Transverse colon (tissue), 4 donors: ENCODE results near the gene SLC25A48. TPM values are rescaled to one million over a fixed set of nuclear protein-coding genes. Genes with fewer than 3 reads are reported as not detected.

Source experiments
- DNase-seq: peaks from one replicate; pipeline ENCODE4 v3.0.0-alpha.2; 2019
- H3K27ac ChIP-seq, 4 donors: fragments of 200-600 bp; sonication (generic); 2 replicates each; pipeline ENCODE4 v1.5.1; 2016 to 2018; ENCODE audit warnings: inconsistent platforms in 4 of 4
- H3K27me3 ChIP-seq: fragments of 200-600 bp; sonication (generic); 2 replicates; pipeline ENCODE4 v1.5.1; 2017; ENCODE audit warnings: inconsistent platforms
- H3K36me3 ChIP-seq, 4 donors: fragments of 200-600 bp; sonication (generic); 2 replicates each; pipeline ENCODE4 v1.5.1; 2017 to 2019; ENCODE audit warnings: inconsistent platforms in 4 of 4
- H3K4me1 ChIP-seq, 4 donors: fragments of 200-600 bp; sonication (generic); 2 replicates each; pipeline ENCODE4 v1.5.1; 2017 to 2020; ENCODE audit warnings: inconsistent platforms in 4 of 4
- H3K4me3 ChIP-seq, 4 donors: fragments of 200-600 bp; sonication (generic); 1 replicate in 1 of 4; 2 replicates in 3 of 4; pipeline versions ENCODE4 v1.5.1 to v1.6.1; 2017 to 2019; ENCODE audit warnings: inconsistent platforms in 4 of 4
- H3K9me3 ChIP-seq, 2 donors: fragments of 200-600 bp; sonication (generic); 2 replicates each; pipeline ENCODE4 v1.5.1; 2017 to 2019; ENCODE audit warnings: inconsistent platforms in 2 of 2
- EP300 ChIP-seq: sonication (generic); formaldehyde crosslinking; IDR thresholded peaks from one replicate; pipeline ENCODE4 v1.6.1; 2017; ENCODE audit warnings: antibody characterized with exemption, low read depth
- POLR2A ChIP-seq: fragments of 450-650 bp; IDR thresholded peaks from one replicate; pipeline ENCODE4 v1.6.1; 2016; ENCODE audit warnings: antibody characterized with exemption, mild to moderate bottlenecking, moderate library complexity
- POLR2AphosphoS5 ChIP-seq, 3 donors: sonication (generic); formaldehyde crosslinking; IDR thresholded peaks; one replicate each; pipeline ENCODE4 v1.6.1; 2016; ENCODE audit warnings: antibody characterized with exemption in 3 of 3
- WGBS, 2 donors: methylation state at CpG; one replicate each; pipeline ENCODE4 v1.1.5; 2018; ENCODE audit warnings: low coverage in 1 of 2; 5-methylcytosine and 5-hydroxymethylcytosine counted together
- in situ Hi-C, 4 donors: fragments of 200-750 bp; cut with MboI; loops; one replicate each; pipeline versions ENCODE4 v1.15.0 to v1.15.1; 2017; ENCODE audit warnings: low sequenced_read_pairs in 3 of 4, low pct_ligation_motif_present in 1 of 4, low pct_unique_long_range_greater_than_20kb in 1 of 4
- intact Hi-C: fragments of 100-400 bp; cut with DNase I; formaldehyde crosslinking; loops from one replicate; pipeline ENCODE4 v1.15.1; 2023; ENCODE audit warnings: low total_unique reads
- total RNA-seq, 4 donors: library from RNA; depleted of rRNA; stranded (reverse); fragments of >200 nt; gene quantifications; one replicate each; pipeline ENCODE4 v1.1.0, GENCODE V29; 2016
- TF ChIP-seq, protein P1 (sequence below), 5 experiments: fragments of 200-600 bp in 3 of 5; fragments of 450-650 bp in 2 of 5; sonication (generic) in 3 of 5; IDR thresholded peaks; 1 replicate in 2 of 5; 2 replicates in 3 of 5; pipeline ENCODE4 v1.5.1; 2016 to 2017; ENCODE audit warnings: antibody characterized with exemption in 5 of 5, inconsistent platforms in 3 of 5, mild to moderate bottlenecking in 2 of 5, moderate library complexity in 1 of 5

The SLC25A48 gene
- total RNA-seq, 4 donors from 2014 or later, result 0.48 to 2.6 (median 1.8) TPM; not detected in 1

DNA sequence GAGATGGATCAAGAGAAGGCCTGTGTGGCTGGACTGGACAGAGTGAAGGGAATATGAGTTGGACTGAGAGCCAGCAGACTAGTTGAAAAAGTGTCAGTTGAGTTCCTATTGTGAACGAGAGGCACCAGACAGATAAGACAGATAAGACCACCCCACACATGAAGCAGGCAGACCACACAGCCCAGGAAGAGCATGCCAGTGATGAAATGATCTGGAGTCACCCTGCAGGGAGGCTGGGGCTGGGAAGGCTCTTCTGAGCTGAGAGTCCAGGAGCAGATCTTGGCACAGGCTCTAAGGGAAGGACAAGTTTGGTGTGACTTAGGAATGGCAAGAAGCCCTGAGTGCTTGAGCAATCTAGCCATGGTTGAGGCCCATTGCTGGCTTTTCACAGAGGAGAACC is 10.6 kb upstream of the SLC25A48 start:
- Histone ChIP-seq H3K9me3 (no peaks in the 10 kb centered on the region), H3K4me1 (no peaks in the 10 kb centered on the region), H3K27ac (no peak overlapping the region), H3K4me3 (no peak overlapping the region), H3K36me3 (no peaks in the 10 kb centered on the region), H3K27me3 (peaks cover 3% of the 10 kb centered on the region)
- in situ Hi-C loops, result loop anchor here in 1 of 4 donors (10.0 kb wide), 1 partner anchor 269 kb away; no protein-coding TSS in a partner anchor
- no peak for DNase-seq
- TF ChIP-seq EP300, result no peak
- TF ChIP-seq, protein P1, sequence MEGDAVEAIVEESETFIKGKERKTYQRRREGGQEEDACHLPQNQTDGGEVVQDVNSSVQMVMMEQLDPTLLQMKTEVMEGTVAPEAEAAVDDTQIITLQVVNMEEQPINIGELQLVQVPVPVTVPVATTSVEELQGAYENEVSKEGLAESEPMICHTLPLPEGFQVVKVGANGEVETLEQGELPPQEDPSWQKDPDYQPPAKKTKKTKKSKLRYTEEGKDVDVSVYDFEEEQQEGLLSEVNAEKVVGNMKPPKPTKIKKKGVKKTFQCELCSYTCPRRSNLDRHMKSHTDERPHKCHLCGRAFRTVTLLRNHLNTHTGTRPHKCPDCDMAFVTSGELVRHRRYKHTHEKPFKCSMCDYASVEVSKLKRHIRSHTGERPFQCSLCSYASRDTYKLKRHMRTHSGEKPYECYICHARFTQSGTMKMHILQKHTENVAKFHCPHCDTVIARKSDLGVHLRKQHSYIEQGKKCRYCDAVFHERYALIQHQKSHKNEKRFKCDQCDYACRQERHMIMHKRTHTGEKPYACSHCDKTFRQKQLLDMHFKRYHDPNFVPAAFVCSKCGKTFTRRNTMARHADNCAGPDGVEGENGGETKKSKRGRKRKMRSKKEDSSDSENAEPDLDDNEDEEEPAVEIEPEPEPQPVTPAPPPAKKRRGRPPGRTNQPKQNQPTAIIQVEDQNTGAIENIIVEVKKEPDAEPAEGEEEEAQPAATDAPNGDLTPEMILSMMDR (IDR thresholded peaks at IDR 0.05), result no peak
- TF ChIP-seq POLR2A, result no peak
- no peak for TF ChIP-seq POLR2AphosphoS5 (IDR thresholded peaks at IDR 0.05)
- intact Hi-C loops, result no loop called here
- 89% methylated on average over 1 of the region's 1 CpG; no CpG with 5 or more reads in 1 of the 2 donors for WGBS, 2 donors

DNA sequence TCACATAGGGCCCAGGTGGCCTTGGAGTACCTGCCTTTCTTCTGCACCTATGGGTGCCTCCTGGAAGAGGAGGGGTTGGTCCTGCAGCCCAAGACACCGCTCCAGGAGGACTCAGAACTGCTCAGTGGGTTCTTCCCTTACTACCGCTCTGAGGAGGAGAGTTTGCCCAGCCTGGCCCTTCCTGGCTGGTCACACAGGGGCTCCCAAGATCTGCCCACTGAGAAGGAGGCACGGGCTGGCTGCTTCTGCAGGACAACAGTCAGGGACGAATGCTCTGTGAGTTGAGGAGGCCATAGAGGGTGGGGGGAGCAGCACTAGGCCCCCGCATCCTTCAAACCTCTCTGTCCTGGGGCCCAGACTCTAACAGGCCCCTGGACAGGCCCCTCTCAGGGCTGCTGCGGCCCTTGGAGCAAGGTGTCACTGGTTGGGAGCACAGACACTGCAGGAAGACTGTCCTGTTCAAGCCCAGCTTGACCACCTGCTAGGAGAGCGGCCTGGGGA is 9.9 kb upstream of the SLC25A48 start:
- in situ Hi-C loops, result loop anchor here in 3 of 4 donors (10.0 to 25.0 kb wide), 2 partner anchors 270 to 362 kb away; partner anchors contain the start of gene TIFAB (in 2 of the 3)
- 90% methylated on average over 7 of the region's 7 CpGs; no CpG with 5 or more reads in 1 of the 2 donors for WGBS, 2 donors
- Histone ChIP-seq H3K27me3 (peaks cover 3% of the 10 kb centered on the region), H3K4me1 (no peaks in the 10 kb centered on the region), H3K36me3 (no peaks in the 10 kb centered on the region), H3K27ac (no peak overlapping the region), H3K9me3 (no peaks in the 10 kb centered on the region), H3K4me3 (no peak overlapping the region)
- no peak for DNase-seq
- TF ChIP-seq, protein P1 (IDR thresholded peaks at IDR 0.05), result no peak
- intact Hi-C loops, result no loop called here

DNA sequence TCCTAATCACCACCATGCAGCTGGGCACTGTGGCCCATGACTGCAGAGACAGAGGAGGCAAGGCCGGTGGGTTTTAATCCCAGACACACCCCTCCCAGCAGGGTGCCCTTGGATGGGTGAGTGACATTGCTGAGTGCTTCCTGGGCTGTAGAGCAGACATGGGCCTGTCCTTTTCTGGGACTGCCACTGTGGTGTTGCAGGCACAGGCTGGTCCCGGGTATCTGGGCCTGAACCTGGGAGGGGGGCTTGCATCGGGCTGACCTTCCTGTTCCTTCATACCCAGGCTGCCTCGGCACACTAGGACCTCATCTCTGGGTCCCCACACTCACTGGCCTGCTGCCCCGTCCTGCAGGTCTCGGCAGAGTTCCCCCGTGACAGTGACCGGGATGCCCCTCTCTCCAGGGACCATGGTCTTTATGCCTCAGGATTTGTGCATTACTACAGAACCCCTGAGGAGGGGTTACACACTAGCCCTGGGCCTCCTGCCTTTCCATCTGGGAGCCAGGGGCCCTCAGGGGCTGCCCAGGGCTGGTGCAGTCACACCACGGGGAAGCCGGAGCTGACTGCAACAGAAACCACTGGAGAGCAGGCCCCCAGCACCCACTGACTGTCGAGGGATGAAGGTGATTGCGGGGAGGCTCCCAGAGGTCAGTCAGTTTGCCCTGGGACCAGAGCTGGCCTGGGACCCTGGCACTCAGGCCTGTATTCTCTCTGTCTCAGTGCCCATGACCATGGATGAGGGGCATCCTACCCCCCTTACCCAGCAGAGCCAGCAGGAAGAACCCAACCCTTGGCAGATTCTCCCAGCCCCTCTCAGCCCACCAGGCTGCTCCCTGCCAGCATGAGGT is 8.9 kb upstream of the SLC25A48 start:
- in situ Hi-C loops, result loop anchor here in 3 of 4 donors (10.0 to 25.0 kb wide), 2 partner anchors 271 to 363 kb away; partner anchors contain the start of gene TIFAB (in 2 of the 3)
- no peaks in the 10 kb centered on the region for H3K36me3 ChIP-seq
- no peak for DNase-seq

DNA sequence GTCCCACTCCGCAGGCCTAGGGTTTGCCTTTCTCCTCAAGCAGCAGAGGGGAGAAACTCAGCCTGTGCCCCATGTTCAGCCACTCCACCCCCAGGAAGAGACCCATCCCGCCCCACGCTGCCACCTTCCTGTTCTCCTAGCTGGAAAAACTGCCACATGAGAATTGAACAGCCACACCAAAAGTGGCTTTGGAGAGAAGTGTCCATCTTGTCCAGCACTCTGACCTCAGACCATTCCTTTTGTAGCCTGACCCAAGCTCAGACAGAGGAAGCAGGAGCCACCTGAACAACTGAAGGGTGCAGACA is 8.3 kb upstream of the SLC25A48 start:
- in situ Hi-C loops, result loop anchor here in 3 of 4 donors (10.0 to 25.0 kb wide), 2 partner anchors 271 to 364 kb away; partner anchors contain the start of gene TIFAB (in 2 of the 3)
- TF ChIP-seq, protein P1 (IDR thresholded peaks at IDR 0.05), result no peak
- no peak for TF ChIP-seq POLR2A
- TF ChIP-seq EP300, result no peak
- no peak for TF ChIP-seq POLR2AphosphoS5 (IDR thresholded peaks at IDR 0.05)
- no peak for DNase-seq
- H3K36me3 ChIP-seq, result no peaks in the 10 kb centered on the region
- no peak overlapping the region for H3K4me3 ChIP-seq
- H3K27me3 ChIP-seq, result peaks cover 10% of the 10 kb centered on the region
- WGBS, 2 donors, result 86 to 89% methylated on average over 3 of the region's 3 CpGs
- H3K9me3 ChIP-seq, result no peaks in the 10 kb centered on the region
- intact Hi-C loops, result no loop called here
- H3K4me1 ChIP-seq, result peaks cover 0 to 3% (median 0%) of the 10 kb centered on the region in 4 donors
- H3K27ac ChIP-seq, result no peak overlapping the region

More for the DNA sequence above, 8.9 kb upstream of the SLC25A48 start:
- Histone ChIP-seq H3K27ac (no peak overlapping the region), H3K27me3 (peaks cover 4% of the 10 kb centered on the region), H3K4me1 (peaks cover 0 to 3% (median 0%) of the 10 kb centered on the region in 4 donors), H3K9me3 (no peaks in the 10 kb centered on the region), H3K4me3 (no peak overlapping the region)
- TF ChIP-seq POLR2A (no peak), EP300 (no peak), POLR2AphosphoS5 (IDR thresholded peaks at IDR 0.05) (no peak)
- TF ChIP-seq, protein P1 (IDR thresholded peaks at IDR 0.05), result no peak
- 77% methylated on average over 12 of the region's 12 CpGs; no CpG with 5 or more reads in 1 of the 2 donors for WGBS, 2 donors
- intact Hi-C loops, result no loop called here
